HG02763 (cell line): Measurements from ENCODE around the gene VAMP7.
"Not testable (repeated sequence)": the region's sequence is repeated elsewhere in the genome, so short reads cannot be mapped to it uniquely, and the experiment has no call there.

ENCODE experiments used
- ATAC-seq: cut with Tn5 transposase; IDR thresholded peaks from one replicate; pipeline ENCODE4 v1.9.1; 2021; ENCODE audit warnings: mild to moderate bottlenecking, moderate library complexity; ENCODE audit not compliant: unreplicated experiment

Gene VAMP7

DNA sequence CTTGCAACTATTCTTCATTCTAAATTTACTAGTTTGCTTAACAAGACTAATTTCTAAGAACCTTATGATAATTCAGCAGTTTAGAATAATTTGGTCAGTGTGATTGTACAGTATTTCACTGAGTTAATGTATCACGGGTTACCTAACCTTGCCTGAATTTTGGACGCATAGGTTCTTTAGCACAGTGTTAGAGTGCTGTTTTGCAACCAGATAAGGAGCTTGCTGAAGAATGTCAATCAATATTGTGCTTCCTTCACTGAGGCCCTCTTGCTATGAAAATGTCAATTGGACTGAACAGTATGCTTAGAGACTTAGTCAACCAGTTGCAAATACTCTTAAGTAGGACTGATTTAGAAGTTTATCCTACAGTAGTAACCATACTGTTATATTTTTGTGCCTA is 19.6 kb downstream of the VAMP7 start:
- ATAC-seq = no peak

DNA sequence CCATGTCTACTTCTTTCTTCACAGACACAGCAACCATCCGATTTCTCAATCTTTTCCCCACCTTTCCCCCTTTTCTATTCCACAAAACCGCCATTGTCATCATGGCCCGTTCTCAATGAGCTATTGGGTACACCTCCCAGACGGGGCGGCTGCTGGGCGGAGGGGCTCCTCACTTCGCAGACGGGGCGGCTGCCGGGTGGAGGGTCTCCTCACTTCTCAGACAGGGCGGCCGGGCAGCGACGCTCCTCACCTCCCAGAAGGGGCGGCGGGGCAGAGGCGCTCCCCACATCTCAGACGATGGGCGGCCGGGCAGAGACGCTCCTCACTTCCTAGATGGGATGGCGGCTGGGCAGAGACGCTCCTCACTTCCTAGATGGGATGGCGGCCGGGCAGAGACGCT is 26.5 kb downstream of the VAMP7 start:
- not testable (repeated sequence) for ATAC-seq

DNA sequence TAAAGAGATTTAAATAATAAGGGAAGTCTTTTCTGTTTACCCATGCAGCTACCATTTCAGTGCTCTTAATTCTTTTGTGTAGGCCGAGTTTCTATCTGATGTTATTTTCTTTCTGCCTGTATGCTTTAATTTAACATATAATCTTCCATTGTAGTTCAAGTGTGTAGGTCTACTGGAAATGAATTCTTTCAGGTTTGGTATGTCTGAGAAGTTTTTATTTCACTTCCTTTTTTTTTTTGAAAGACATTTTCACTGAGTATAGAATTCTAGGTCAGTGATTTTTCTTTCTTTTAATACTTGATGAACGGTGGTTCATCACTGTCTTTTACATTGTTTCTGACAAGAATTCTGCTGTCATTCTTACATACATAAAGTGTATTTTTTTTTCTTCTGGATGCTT is 42.1 kb downstream of the VAMP7 start:
- no peak for ATAC-seq

GRCh38 chrX:155930852-155931618 is 49.9 kb downstream of the VAMP7 start:
- ATAC-seq = not testable (repeated sequence)

GRCh38 chrX:155938132-155938531 is 57.0 kb downstream of the VAMP7 start:
- ATAC-seq = no peak

GRCh38 chrX:155949098-155949497 is 68.0 kb downstream of the VAMP7 start:
- ATAC-seq = no peak

DNA sequence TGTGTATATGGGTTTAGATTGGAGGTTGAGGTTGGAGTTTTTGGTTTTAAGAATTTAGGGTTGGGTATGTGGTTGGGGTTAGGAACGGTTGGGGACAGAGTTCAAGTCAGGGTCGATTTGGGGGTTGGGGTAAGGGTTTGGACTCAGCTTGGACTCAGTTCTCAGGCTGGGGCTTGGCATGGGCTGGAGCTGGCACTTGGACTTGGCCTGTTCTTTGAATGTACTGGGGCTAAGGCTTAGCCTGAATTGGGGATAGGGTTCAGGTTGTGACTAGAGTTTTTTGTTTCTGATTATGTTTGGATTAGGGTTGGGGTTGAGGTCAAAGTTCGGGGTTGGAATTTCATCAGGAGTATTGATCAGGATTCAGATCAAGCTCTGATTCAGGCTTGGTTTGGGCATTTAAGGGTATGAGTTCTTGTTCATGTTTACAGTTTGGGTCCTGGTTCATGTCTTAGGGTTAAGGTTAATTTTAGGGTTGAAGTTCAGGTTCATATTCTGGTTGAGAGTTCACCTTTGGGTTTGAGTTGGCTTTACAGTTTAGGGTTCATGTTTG is 70.2 kb downstream of the VAMP7 start:
- no peak for ATAC-seq

- ATAC-seq = no peak
Measured at GRCh38 chrX:155953055-155953454, 71.9 kb downstream of the VAMP7 start.

GRCh38 chrX:155954793-155955192 is 73.6 kb downstream of the VAMP7 start:
- no peak for ATAC-seq

DNA sequence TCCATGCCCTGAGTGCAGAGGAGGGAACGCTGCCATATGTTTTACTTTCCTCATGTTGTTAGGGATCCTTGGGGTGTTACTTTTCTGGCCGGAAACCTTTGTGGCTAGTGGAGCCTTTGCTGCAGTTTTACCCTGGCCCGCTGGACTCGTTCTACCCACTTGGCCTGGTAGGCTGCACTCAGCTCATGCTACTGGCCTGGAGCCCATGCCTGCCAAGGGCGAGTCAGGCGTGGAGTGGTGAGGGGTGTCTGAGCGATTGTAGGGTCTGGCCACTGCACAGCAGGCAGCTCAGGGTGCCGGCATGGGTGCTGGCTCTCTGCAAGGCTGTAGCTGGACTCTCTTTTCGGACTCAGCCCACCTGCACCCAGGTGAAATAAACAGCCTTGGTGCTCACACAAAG is 75.0 kb downstream of the VAMP7 start:
- ATAC-seq = no peak

DNA sequence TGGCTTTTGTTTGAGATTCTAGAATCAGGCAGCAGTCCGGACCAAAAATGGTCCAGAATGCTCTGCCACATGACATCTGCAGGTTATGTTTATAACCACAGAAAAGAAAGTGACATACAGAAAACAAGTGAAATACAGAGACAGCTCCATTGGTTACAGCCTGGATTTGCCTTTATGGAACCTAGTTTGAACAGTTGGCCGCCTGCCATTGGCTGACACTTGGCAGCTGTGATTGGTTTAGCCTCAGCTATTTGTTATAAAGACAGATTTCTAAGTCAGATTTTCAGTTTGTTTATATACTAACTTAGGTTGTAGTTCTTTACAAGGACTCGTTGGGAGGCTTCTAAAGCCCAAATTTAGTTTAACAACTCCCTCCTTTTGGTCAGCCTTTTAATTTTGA is 75.5 kb downstream of the VAMP7 start:
- no peak for ATAC-seq

DNA sequence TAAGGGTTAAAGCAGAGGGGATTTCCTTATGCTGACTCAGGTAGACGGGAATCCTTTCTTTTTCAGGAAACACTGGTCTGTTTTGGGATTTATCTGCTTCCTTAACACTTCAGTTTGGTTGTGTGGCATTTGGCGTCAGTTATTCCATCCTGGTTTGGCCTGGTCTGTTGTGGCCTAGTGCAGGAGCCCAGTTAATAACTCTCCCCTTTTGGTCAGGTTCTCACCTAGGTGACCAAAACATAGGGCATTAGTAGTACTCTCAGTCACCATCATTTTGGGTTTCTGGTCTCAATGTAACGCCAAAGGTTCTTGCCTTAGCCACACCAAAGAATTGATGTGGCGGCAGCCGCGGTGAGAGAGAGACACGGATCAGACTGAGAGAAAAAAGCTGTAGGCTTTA is 76.7 kb downstream of the VAMP7 start:
- ATAC-seq = no peak

DNA sequence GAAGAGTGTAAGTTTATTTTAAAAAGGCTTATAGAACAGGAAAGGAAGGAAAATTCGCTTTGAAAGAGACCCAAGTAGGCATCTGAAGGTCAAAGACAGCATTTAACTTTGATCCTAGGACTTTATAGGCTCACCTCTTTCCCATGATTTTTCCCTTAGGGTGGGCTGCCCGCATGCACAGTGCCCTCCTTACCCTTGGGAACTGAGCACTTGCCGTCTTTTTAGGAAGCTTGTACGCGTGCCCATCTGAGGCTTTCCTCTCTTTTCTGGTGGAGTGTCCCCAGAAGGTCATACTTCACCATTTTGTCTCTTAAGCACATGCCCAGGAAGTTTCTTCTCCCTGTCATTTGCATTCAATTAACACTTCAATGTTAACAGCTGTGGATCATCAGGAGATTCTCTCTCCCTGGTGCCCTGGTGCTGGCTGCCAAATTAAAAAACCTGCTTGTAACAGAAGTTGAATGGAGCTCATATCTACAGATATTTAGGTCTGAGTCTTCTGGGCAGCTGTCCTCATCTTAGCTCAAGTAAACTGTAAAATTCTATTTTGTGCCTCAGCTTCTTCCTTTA is 78.0 kb downstream of the VAMP7 start:
- no peak for ATAC-seq

DNA sequence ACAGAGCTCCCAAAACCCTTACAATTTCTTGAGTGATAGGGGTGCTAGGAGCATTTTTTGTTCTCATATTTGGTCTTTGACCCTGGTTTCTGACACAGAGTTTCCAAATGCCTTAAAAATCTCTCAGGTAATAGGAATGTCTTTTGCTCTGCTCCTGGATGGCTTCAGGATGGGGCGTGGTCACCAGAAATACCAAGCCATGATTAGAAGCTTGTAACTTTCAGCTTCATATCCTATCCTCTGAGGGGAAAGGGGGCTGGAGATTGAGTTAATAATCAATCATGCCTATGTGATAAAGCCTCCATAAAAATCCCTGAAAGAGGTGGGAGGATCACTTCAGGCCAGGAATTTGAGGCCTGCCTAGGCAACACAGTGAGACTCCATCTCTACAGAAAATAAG is 81.8 kb downstream of the VAMP7 start:
- ATAC-seq = no peak

DNA sequence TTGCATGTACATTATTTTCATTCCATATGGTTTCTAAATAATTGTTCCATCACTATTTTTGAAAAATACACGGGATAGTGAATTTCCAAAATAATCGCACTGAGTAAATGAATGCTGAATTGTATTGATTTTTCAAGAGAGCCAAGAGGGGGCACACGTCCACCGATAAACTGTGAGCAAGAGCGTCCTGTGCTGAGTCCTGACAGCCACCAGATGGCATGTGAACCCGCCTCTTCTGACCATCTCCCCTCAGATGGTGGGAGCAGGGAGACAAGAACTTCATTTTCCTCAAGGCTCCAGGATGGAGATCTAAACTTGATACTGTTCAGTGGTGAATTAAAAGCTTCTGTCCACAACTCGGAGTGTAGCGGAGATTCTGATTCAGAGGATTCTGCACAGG is 85.7 kb downstream of the VAMP7 start:
- no peak for ATAC-seq

GRCh38 chrX:155967653-155968325 is 86.6 kb downstream of the VAMP7 start:
- ATAC-seq = no peak

DNA sequence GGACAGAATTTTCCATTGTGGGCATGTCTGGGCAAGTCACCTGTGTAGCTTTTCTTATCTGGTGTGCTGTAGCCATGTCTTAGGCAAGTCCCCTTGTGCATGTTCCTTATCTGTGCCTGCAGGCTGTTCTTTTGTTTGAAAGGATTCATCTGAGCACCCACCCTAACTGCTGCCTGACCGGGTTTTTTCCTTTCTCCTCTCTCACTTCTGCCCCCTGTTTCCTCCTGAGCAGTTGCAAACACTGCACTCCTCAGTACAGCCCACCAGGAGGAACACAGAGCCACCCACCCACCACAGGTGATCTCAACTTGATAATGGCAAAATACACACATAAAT is 87.1 kb downstream of the VAMP7 start:
- no peak for ATAC-seq

DNA sequence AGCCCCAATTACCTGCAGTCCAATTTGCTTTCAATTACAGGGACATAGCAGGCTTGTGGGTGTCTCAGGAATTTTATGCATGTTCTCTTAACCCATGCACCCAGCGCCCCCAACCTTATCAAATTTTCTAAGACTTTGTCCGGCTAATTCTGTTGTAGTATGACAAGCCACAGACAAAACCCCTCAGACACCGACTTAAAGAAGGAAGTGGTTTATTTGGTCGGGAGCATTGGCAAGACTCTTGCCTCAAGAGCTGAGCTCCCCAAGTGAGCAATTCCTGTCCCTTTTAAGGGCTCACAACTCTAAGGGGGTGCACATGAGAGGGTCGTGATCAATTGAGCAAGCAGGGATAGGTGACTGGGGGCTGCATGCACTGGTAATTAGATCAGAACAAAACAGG is 87.6 kb downstream of the VAMP7 start:
- no peak for ATAC-seq

GRCh38 chrX:155971658-155972057 is 90.5 kb downstream of the VAMP7 start:
- ATAC-seq = not testable (repeated sequence)

- not testable (repeated sequence) for ATAC-seq
Measured at GRCh38 chrX:155972241-155972640, 91.1 kb downstream of the VAMP7 start.

- no peak for ATAC-seq
Measured at GRCh38 chrX:155983326-155983725, 102.2 kb downstream of the VAMP7 start.

DNA sequence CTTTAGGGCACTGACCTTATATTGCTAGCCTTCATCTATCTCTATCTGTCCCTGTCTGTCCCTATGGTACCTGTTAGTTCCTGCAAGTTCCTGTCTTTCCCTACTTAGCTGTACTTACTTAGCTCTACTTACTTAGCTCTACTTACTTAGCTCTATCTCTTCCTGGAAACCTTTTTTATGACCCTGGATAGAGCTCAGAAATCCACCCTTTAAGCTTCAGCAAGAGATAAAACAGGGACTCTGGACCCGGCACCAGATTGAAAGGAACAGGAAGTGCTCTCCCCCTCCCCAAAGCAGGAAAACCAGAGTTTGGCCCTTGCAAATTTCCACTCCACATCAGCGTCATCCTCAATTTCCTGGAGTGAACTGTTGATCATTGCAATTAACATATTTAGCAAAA is 104.1 kb downstream of the VAMP7 start:
- ATAC-seq = no peak
